M059J (cell line): ENCODE results near the gene CLIC3. TPM values are rescaled to one million over a fixed set of nuclear protein-coding genes. Genes with fewer than 3 reads are reported as not detected.

Experiments
- DNase-seq: peaks from one replicate; pipeline ENCODE4 v3.0.0-alpha.2; 2012; ENCODE audit warnings: low read depth
- total RNA-seq: library from RNA; depleted of rRNA; stranded (reverse); fragments of >200 nt; shearing (Covaris generic); gene quantifications from 2 replicates; pipeline ENCODE4 v1.2.3, GENCODE V29; 2014

CLIC3 gene
- total RNA-seq, 1 experiment from 2014 or later = 18.9 TPM

- no peak for DNase-seq
These were observed 34.5 kb upstream of the CLIC3 start for GRCh38 chr9:137030538-137031527.

DNA sequence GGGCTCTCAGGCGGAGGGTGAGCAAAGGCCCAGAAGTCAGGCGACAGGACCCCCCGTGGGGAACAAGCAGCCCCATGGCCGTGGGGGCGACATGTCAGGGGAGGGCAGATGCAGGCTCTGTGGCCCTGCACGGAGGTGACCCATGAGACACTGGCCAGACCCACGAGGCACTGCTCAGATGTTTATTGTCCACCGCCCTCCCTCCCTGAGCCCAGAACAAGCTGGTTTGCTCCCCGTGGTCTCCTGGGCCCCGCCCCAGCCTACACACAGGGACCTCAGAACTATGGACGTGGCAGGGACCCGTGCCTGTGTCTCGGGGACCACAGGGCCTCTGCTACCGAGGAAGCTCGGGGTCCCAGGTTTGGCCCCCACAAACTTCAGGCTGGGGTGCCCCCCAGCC is 33.6 kb upstream of the CLIC3 start:
- no peak for DNase-seq

DNA sequence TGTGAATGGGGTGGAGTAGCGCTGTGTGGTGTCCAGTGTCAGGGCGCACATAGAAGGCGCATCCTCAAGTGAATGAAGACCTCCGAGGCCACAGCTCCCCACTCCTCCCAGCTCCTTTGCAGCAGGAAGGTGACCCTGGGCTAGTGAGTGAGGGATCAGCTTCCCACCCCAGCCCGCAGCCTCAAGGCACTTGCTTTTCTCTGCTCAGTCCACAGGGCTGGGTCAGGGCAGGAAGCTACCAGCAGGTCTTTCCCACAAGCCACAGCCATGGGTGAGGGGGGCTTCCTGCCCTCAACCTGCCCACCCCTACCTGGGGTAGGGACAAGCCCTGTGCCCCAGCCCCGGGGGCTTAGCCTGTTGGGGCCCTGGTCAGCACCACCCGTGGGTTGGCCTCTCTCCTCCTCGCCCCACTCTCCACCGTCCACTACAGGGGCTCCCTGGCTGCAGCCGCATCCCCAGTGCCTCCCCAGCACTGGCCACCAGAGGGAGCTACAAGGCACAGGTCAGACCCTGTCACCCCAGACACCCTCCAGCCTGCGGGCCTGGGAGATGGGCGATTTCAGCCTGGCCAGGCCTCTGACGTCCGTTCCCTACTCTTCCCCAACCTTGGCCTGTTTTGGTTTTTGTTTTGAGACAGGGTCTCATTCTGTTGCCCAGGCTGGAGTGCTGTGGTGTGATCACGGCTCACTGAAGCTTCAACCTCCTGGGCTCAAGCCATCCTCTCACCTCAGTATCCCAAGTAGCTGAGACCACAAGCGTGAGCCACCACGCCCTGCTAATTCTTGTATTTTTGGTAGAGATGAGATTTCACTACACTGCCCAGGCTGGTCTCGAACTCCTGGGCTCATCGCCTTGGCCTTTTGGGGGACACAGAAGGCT is 32.9 kb upstream of the CLIC3 start:
- DNase-seq = peak; percentile 60

- DNase-seq = peak; percentile 59
These were observed 32.1 kb upstream of the CLIC3 start for GRCh38 chr9:137028263-137029057.

DNA sequence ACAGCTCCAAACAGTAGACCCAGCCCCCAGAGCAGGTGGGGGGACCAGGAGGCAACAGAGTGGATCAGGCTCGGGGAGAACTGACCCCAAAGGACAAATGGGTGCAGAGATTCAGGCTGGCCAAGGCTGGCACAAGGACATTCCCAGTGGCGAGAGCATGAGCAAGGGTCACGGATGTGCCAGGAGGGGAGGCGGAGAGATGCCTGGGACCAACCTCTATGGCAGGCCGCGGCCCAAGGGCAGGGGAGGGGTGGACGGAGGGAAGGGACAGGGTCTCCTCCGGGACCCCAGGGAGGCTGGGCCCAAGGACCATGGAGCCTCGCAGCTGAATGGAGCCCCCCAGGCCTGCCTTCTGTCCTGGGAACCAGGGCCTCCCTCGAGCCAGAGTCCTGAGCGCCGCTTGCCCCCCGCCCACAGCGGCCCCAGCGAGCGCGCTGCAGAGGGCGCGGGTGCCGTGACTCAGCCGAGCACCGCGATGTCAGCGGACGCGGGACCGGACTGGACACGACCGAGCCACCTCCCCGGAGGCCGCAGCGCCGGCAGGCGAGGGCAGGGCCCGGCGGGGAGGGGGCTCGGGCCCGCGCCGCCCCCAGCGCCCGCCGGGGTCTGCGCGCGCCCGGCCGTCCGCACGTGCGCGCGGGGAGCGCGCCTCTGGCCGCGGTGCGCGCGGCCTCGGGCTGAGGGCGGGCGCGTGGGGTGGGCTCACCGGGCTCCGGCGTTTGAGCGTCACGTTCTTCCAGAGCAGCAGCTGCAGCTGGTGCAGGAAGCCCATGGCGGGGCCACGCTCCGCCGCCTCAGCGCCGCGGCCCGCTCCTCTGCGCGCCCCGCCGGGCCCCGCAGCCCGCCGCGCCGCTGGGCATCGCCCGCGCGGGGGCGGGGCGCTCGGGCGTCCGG is 31.2 kb upstream of the CLIC3 start, which contains the start of gene ABCA2:
ABCA2 (minus strand) TSS at position 869 of the 894 bp plus-strand sequence; CDS start at position 772, 97 bp downstream.
- no peak for DNase-seq

DNA sequence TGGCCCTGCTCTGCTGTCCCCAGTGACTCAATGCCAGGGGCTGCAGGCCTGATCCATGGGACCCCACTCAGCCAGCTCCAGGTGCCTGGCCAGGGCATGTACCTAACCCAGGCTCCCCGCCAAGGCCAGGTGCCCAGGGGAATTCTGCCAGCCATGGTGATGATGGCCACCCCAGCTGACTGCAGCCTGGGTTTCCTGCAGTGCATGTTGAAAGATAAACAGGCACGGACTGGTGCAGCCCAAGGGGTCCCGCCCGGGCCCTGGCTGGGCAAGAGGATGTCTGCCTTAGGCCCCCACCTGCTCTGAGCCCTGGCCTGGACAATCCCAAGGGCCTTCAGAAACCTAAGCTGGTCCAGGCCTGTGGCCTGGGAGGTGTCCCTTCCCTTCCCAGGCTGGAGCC is 30.5 kb upstream of the CLIC3 start:
- DNase-seq = no peak

- DNase-seq = no peak
These were observed 30.0 kb upstream of the CLIC3 start for GRCh38 chr9:137026384-137026783.

DNA sequence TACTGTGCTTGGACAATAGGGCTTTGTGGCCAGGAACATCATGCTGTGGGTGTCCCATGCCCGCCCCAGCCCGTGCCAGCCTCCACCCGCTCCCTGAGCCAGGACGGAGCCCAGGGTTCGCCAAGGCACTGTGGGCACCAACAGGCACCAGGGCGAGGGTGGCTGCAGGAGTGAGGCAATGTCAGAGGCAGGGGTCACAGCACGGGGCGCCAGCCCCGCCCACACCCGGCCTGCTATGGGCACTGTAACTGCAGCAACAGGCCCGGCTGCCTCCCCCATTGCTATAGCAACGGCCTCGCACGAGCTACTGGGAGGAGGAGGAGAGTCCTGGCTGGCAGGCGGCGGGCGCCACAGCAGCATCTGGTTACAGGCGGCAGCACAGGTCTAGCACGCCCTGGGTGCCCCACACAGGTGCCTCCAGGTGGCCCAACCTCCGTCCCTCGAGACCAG is 29.2 kb upstream of the CLIC3 start:
- DNase-seq = no peak

DNA sequence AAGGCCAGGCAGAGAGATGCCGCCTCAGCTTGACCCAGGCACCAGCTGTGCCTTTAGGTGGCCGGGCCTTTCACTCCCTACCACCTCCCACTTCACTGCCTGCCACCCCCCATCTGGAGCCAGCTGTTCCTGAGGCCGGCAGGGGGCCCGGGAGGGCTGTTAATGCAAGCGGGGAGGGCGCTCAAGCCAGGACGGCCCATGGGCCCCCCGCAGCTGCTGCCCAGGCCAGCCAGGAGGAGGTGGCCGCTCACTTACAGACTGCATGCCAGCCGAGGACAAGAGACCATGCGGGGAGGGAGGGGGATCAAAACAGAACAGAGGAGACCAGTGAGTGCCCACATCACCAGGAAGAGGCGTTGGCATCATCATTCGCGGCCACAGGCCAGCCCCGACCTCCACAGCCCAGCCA is 27.2 kb upstream of the CLIC3 start:
- DNase-seq = no peak

DNA sequence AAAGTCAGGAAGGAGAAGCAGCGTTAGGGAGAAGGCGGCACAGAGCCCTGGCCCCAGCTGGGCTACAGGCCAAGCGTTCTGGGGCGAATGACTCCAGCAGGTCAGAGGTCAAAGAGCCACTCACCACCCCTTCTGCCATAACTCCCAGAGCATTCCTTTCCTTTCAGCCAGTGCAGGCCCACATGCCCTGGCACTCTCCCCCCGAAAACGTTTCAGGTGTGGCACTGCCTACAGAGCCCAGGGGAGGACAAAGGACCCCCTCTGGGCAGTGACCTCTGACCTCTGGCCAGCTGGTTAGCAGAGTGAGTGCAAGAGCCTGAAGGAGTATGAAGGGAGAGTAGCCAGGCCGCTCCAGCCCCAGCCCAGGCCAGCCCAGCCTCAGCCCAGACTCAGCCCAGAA is 26.8 kb upstream of the CLIC3 start:
- no peak for DNase-seq

GRCh38 chr9:137022662-137023008 is 26.3 kb upstream of the CLIC3 start:
- no peak for DNase-seq

DNA sequence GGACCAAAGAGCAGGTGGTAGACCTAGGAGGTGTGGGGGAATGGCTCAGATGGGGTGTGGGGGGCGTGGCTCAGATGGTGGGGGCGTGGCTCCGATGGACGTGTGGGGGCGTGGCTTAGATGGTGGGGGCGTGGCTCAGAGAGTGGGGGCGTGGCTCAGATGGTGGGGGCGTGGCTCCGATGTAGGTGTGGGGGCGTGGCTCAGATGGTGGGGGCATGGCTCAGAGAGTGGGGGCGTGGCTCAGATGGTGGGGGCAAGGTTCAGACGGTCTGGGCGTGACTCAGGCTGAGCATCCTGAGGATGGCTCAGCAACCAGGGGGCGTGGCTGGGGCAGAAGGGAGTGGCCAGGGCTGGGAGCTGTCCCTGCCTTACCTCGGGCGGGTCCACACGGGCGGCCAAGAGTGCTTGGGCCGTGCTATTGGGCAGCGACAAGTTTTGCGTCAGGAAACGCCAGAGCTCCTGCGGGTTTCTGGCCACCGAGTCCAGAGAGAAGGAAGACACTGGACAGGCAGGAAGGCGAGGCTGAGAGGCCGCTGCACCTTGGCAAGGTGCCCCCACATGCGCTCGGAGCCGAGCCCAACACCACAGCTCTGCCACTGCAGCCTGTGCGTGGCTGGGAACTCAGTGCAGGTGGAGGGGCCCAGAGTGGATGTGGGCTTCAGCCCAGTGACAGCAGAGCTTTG is 25.8 kb upstream of the CLIC3 start:
- peak; percentile 61 for DNase-seq

DNA sequence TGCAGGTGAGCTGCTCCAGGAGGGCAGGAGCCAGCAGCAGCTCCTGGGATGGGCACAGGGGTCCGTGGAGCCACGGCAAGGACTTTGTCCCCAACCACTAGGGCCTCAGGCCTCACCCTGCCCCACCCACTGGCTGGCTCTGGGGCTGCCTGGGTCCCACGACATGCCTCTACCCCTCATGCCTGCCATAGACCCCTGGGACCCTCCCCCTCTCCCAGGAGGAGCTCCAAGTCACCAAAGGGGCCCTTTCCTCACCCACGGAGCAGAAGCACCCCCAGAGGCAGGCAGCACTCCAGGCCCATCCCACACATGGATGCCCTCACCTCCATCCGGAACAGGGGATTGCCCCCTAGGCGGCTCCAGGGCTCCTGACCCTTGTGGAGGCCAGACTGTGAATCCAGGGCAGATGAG is 25.2 kb upstream of the CLIC3 start:
- DNase-seq = no peak

DNA sequence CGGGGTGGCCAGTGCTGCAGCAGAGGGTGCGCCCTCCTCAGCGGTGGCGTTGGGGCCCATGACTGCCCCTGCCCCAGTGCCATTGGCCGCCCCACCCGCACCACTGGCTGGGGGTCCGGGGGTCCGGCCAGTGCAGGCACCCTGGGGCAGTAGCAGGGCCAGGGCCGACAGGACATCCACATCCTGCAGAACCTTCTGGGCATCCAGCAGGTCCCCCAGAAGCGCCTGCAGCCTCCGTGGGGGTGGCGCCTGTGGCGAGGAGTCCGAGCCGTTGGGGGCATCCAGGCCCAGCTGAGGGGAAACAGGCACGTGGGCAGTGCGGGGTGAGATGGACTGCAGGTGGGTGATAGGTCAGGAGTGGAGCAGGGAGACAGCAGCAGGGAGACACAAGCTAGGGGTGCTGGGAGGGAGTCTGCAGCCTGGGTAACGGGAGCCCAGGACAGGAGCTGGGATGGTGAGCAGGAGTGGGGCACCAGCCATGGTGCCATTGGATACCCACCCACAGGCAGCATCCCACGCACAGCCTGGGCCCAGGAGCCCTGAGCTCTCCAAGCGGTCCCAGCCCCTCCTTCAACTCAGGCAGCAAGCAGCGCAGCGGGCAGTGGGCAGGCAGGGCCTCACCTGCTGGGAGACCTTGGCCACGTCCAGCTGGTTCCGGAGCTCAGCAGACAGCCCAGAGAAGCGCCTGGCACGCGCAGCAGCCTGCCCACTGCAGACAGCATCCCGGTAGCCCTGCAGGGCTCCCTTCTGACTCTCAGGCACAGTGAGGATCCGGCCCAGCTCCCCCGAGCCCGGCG is 24.6 kb upstream of the CLIC3 start:
- no peak for DNase-seq

DNA sequence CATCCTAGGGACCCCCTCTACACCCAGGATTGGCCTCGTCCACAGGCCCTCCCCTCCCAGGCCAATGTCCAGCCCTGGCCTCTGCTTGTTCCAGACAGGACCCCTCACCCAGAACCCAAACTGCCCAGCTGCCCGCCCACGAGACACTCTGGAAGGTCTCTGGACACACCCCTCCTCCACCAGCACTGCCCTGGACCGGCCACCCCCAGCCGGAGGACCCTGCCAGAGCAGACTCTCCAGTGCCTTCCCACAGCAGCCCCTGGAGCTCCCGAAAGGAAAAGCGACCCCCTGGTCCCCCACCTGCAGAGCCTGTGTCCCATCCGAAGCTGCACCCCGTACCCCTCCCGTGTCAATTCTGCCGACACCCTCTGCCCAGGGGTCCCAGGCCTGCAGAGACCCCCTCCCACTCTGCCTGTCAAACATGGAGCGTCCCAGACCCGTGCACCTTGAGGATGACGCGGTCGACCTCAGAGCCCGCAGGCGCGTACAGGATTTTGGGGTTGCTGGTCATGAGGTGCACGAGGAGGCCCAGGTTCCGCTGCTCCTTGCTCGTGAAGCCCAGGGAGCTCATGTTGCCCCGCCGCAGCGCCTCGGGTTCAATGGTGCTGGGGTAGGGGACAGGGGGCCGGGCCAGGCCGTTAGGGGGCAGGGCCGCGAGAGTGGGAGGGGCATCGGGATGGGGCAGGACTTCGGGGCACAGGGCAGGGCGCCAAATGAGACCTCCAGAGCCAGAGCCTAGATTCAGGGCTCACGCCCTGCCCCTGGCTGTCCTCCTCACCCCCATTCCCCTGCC is 23.7 kb upstream of the CLIC3 start:
- DNase-seq = no peak

GRCh38 chr9:137018761-137019559 is 22.6 kb upstream of the CLIC3 start:
- no peak for DNase-seq

DNA sequence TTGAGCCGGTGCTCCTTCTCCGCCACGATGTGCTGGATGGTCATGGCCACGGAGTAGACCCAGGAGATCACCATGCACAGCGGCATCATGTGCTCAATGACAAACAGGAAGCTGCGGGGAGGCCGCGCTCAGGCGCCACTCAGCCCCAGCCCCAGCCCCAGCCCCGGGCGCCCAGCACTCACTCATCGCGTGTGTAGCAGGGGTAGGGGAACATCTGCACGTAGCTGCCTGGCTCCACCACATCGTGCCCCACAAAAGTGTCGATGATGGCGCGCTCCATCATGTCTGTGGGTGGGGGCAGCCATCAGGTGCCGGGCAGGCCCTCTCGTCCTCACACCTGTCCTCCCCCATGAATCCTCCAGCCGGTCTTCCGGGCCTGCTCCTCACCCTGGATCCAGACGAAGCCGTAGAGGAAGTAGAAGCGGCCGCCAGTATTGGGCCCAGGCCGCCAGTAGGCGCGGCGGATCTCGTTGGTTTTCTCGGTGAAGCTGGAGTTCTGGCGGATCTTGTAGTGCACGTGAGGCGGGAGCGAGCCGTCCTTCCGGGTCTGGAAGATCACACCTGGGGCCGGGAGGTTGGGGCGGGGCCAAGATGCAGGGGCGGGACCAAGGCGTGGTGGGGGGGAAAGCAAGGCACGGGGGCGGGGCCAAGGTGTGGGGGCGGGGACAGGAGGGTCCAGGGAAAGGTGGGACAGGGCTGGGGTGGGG is 21.6 kb upstream of the CLIC3 start:
- DNase-seq = no peak
